SH-SY5Y (cell line): ENCODE measurements around the gene TMEM267.

Experiments used
- GATA2 ChIP-seq: IDR thresholded peaks from 2 replicates; pipeline ENCODE4 v1.6.1; 2011; ENCODE audit warnings: mild to moderate bottlenecking, low read depth, low read length
- GATA3 ChIP-seq: IDR thresholded peaks from 2 replicates; pipeline ENCODE4 v1.6.1; 2011; ENCODE audit warnings: low read depth, mild to moderate bottlenecking, low read length, moderate library complexity

- TF ChIP-seq GATA2 = no peak
- TF ChIP-seq GATA3 = no peak
These were observed 22.6 kb downstream of the TMEM267 start for GRCh38 chr5:43461066-43461465.
